GM12892 (cell line): ENCODE measurements around the gene CFAP69.

Experiments used
- POLR2A ChIP-seq: IDR thresholded peaks from 2 replicates; pipeline ENCODE4 v1.6.1; 2011; ENCODE audit warnings: low read depth, low read length, control low read depth
- POLR2AphosphoS5 ChIP-seq: IDR thresholded peaks from 2 replicates; pipeline ENCODE4 v1.6.1; 2011; ENCODE audit warnings: low read depth, low read length, control low read depth
- TAF1 ChIP-seq: IDR thresholded peaks from 2 replicates; pipeline ENCODE4 v1.6.1; 2011; ENCODE audit warnings: low read depth, mild to moderate bottlenecking, control low read depth, low read length, borderline replicate concordance

- TF ChIP-seq POLR2A, result no peak
- TF ChIP-seq POLR2AphosphoS5, result no peak
- TF ChIP-seq TAF1, result no peak
Measured at GRCh38 chr7:90271753-90272152, 26.8 kb downstream of the CFAP69 start.
